ENCODE measurements around the gene ATP6V0D1. TPM values are rescaled to one million over a fixed set of nuclear protein-coding genes. Genes with fewer than 3 reads are reported as not detected.

The ATP6V0D1 gene
- total RNA-seq, 6 experiments from 2014 or later: 102 to 130 (median 118) TPM

GRCh38 chr16:67449739-67450138 is 31.2 kb downstream of the ATP6V0D1 start:
- no peaks in the 10 kb centered on the region; the same call in 1 of the 2 replicates for H3K27me3 Mint-ChIP-seq (ENCODE audit: insufficient read depth)
- DNase-seq: no peak
- H3K4me3 Mint-ChIP-seq: no peak overlapping the region
- H3K36me3 Mint-ChIP-seq (ENCODE audit: low read depth): no peaks in the 10 kb centered on the region; the same call in 1 of the 2 replicates
- H3K27ac Mint-ChIP-seq: no peak overlapping the region
- TF ChIP-seq, protein P1, sequence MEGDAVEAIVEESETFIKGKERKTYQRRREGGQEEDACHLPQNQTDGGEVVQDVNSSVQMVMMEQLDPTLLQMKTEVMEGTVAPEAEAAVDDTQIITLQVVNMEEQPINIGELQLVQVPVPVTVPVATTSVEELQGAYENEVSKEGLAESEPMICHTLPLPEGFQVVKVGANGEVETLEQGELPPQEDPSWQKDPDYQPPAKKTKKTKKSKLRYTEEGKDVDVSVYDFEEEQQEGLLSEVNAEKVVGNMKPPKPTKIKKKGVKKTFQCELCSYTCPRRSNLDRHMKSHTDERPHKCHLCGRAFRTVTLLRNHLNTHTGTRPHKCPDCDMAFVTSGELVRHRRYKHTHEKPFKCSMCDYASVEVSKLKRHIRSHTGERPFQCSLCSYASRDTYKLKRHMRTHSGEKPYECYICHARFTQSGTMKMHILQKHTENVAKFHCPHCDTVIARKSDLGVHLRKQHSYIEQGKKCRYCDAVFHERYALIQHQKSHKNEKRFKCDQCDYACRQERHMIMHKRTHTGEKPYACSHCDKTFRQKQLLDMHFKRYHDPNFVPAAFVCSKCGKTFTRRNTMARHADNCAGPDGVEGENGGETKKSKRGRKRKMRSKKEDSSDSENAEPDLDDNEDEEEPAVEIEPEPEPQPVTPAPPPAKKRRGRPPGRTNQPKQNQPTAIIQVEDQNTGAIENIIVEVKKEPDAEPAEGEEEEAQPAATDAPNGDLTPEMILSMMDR (IDR thresholded peaks at IDR 0.05): no peak
- H3K4me1 Mint-ChIP-seq (ENCODE audit: low read depth): peaks cover 20% of the 10 kb centered on the region
- no peaks in the 10 kb centered on the region for H3K9me3 Mint-ChIP-seq

DNA sequence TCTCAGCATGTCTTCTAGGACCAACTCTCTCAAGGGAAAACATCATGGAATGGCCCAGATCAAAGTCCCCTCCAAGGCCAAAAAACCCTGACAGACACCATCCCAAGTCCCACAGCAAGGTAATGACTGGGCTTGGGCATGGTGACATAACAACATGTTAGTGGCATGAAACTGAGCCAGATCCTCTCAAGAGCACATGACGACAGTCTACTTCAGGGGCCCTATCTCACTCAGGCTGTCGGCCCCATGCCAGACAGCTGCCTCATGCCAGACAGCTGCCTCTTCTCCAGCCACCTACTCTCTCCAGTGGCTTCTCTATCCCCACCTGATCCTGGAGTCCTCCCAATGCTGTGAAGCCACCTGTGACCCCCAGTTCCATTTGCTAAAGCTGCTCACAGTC is 31.6 kb downstream of the ATP6V0D1 start:
- H3K9me3 Mint-ChIP-seq: no peaks in the 10 kb centered on the region
- DNase-seq: no peak
- peaks cover 24% of the 10 kb centered on the region for H3K4me1 Mint-ChIP-seq (ENCODE audit: low read depth)
- H3K27ac Mint-ChIP-seq: no peak overlapping the region
- H3K4me3 Mint-ChIP-seq: no peak overlapping the region
- TF ChIP-seq, protein P1 (IDR thresholded peaks at IDR 0.05): no peak
- H3K27me3 Mint-ChIP-seq (ENCODE audit: insufficient read depth): no peaks in the 10 kb centered on the region; the same call in 1 of the 2 replicates
- H3K36me3 Mint-ChIP-seq (ENCODE audit: low read depth): no peaks in the 10 kb centered on the region; the same call in 1 of the 2 replicates

GRCh38 chr16:67448580-67448979 is 32.4 kb downstream of the ATP6V0D1 start:
- Mint-ChIP-seq H3K36me3 (ENCODE audit: low read depth) (no peaks in the 10 kb centered on the region; the same call in 1 of the 2 replicates), H3K9me3 (no peaks in the 10 kb centered on the region), H3K27ac (no peak overlapping the region), H3K4me1 (ENCODE audit: low read depth) (peaks cover 22% of the 10 kb centered on the region), H3K27me3 (ENCODE audit: insufficient read depth) (peaks cover 2% of the 10 kb centered on the region), H3K4me3 (no peak overlapping the region)
- DNase-seq: no peak
- TF ChIP-seq, protein P1 (IDR thresholded peaks at IDR 0.05): no peak

DNA sequence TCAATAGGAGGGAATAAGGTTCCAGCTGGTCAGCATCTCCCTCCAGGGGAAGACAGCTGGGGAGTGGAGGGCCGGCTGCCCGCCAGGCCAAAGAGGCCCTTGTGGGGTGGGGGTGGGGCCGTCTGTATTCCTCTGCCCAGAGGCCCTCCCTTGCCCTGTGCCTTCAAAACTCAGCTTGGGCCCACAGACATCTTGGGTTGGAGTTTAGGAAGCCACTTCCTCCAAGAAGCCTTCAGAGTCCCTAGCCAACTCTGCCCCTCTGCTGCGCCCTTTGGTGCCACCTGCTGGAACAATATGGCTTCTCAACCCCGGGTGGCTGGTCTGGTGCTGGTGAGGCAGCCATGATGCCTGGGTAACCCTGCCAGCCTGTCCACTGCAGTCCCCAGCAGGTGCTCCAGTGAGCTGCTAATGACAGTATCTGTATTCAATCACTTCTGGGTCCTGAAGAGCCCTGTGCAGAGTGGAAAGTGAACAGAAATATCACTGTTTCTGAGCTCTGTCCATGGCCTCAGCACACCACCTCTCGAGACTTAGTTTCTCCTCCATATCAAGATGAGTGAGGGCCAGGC is 33.4 kb downstream of the ATP6V0D1 start:
- Mint-ChIP-seq H3K27me3 (ENCODE audit: insufficient read depth) (peaks cover 2% of the 10 kb centered on the region), H3K36me3 (ENCODE audit: low read depth) (no peaks in the 10 kb centered on the region), H3K9me3 (no peaks in the 10 kb centered on the region), H3K4me1 (ENCODE audit: low read depth) (peaks cover 22% of the 10 kb centered on the region), H3K4me3 (no peak overlapping the region), H3K27ac (no peak overlapping the region)
- DNase-seq: no peak
- TF ChIP-seq, protein P1 (IDR thresholded peaks at IDR 0.05): peak; percentile 75

DNA sequence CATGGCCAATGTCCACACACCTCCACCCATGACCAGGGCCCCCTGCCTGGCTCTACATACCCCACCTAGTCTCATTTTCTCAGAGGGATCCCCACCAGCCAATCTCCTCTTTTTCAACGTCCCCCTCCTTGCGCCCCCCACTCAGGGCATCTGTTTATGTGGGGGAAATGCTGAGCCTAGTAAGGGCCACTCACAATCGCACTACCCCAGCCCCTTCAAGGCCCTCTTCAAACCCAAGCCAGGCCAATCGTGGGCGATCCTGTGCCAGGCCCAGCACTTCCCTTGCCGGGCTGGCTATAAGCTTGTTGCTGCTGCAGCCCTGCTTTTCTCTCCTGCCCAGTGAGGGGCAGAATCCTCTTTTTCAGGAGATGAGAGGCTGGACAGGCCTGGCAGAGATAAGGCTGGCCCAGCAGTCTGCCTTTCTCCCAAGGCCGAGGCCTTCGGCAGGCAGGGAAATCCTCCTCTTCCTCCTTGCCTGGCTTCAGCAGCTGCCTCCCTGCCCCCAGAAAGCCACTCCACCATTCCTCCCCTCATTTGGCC is 33.9 kb downstream of the ATP6V0D1 start:
- no peak for DNase-seq

More for the DNA sequence above, 33.9 kb downstream of the ATP6V0D1 start:
- TF ChIP-seq, protein P1 (IDR thresholded peaks at IDR 0.05): no peak
- Mint-ChIP-seq H3K27me3 (ENCODE audit: insufficient read depth) (peaks cover 2% of the 10 kb centered on the region), H3K36me3 (ENCODE audit: low read depth) (no peaks in the 10 kb centered on the region), H3K27ac (no peak overlapping the region), H3K9me3 (no peaks in the 10 kb centered on the region), H3K4me3 (no peak overlapping the region), H3K4me1 (ENCODE audit: low read depth) (peaks cover 22% of the 10 kb centered on the region)
